Activated T-cell treated with anti-CD3 and anti-CD28 coated beads, Interleukin-2, amount 50 U/mL, for 1 hour (primary cell): ENCODE data around the gene ATP1A2.
"Not testable (repeated sequence)": the region's sequence is repeated elsewhere in the genome, so short reads cannot be mapped to it uniquely, and the experiment has no call there.

Source experiments
- DNase-seq: peaks from one replicate; pipeline ENCODE4 v3.0.0-alpha.2; 2020

ATP1A2 gene

GRCh38 chr1:160126342-160126741 lies 10.8 kb downstream of the ATP1A2 start:
- not testable (repeated sequence) for DNase-seq

DNA sequence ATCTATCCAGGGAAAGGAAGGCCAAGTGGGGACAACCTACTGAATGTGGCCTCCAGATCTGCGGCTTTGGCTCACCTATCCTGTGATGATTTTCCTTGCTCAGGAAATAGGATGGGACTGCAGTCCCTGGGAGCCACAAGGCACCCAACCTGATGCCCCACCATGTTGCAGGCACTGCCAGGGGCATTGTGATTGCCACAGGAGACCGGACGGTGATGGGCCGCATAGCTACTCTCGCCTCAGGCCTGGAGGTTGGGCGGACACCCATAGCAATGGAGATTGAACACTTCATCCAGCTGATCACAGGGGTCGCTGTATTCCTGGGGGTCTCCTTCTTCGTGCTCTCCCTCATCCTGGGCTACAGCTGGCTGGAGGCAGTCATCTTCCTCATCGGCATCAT lies 11.8 kb downstream of the ATP1A2 start:
- no peak for DNase-seq

DNA sequence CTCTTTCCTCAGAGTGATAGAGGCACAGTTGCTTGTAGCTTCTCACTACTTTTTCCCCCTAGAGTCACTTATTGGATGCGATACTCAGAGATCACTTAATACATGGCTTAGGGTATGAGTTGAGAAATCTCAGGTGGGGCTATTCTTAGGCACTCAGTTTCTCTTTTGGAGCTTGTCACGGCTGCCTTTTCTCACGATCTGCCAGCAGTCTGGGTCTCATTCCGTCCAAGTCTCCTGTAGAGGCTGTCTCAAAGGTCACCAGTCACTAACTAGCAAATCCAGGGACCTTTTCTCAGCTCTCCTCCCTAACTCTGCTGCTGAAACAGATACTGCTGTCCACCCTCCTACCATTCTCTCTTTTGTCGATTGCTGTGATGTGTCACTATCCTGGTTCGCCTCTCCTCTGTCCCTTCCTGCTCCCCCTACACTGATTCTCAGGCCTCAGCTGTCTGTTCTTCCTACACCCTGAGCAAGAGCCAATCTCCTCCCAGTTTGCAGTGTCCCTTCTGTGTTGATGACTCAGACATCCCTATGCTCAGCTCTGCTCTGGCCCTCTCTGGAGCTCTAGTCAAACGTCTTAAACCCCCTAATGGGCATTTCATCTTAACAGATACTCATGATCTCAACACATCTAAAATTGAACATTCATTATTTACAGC lies 12.4 kb downstream of the ATP1A2 start:
- no peak for DNase-seq

- no peak for DNase-seq
These were observed 13.1 kb downstream of the ATP1A2 start for GRCh38 chr1:160128636-160129035.

- no peak for DNase-seq
These were observed 13.5 kb downstream of the ATP1A2 start for GRCh38 chr1:160129046-160129445.

DNA sequence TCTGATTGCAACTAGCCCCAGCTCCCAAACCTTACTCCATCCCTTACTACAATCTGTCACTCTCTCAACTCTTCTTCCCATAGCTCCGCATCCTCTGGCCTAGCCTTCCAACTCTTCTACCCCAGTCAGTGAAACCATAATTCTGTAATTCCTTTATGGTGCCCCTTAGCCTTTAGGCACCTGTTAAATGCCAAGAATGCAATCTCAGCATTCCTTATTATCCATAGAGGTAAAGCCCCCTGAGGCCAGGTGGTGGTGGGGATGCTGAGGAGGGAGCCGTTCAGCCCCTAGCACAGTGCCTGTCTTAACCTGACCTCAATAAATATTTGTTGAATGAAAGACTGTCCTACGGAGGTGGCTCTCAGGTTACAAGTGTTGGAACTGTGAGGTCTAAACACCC lies 14.0 kb downstream of the ATP1A2 start:
- no peak for DNase-seq

- DNase-seq: no peak
These were observed 14.4 kb downstream of the ATP1A2 start for GRCh38 chr1:160129966-160130365.

GRCh38 chr1:160130486-160130885 lies 14.9 kb downstream of the ATP1A2 start:
- no peak for DNase-seq

GRCh38 chr1:160130939-160131338 lies 15.4 kb downstream of the ATP1A2 start:
- no peak for DNase-seq

GRCh38 chr1:160131803-160132565 lies 16.4 kb downstream of the ATP1A2 start:
- DNase-seq: no peak

- DNase-seq: no peak
These were observed 18.6 kb downstream of the ATP1A2 start for GRCh38 chr1:160133990-160134770.

DNA sequence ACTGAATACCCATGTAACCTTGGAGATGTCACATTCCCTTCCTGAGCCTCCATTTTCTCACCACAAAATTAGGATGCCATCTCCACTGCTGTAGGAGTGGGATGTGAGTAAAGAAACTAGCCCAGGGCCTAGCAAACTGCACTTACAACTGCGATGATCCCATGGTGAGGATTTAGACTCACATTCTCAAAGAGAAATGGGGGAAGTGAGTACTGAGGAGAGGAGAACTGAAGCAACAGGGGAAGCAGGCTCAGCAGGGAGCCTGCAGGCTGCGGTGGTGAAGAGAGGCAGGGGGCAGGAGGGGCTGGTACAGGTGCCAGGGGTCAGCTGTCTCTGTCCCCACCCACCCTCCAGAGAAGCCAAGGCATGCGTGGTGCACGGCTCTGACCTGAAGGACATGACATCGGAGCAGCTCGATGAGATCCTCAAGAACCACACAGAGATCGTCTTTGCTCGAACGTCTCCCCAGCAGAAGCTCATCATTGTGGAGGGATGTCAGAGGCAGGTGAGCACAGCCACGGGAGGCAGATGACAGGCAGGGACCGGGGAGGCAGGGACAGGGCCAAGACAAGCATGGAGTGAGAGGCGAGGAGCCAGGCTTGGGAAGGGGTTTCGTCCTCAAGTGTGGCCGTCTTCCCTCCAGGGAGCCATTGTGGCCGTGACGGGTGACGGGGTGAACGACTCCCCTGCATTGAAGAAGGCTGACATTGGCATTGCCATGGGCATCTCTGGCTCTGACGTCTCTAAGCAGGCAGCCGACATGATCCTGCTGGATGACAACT lies 19.4 kb downstream of the ATP1A2 start:
- DNase-seq: no peak

DNA sequence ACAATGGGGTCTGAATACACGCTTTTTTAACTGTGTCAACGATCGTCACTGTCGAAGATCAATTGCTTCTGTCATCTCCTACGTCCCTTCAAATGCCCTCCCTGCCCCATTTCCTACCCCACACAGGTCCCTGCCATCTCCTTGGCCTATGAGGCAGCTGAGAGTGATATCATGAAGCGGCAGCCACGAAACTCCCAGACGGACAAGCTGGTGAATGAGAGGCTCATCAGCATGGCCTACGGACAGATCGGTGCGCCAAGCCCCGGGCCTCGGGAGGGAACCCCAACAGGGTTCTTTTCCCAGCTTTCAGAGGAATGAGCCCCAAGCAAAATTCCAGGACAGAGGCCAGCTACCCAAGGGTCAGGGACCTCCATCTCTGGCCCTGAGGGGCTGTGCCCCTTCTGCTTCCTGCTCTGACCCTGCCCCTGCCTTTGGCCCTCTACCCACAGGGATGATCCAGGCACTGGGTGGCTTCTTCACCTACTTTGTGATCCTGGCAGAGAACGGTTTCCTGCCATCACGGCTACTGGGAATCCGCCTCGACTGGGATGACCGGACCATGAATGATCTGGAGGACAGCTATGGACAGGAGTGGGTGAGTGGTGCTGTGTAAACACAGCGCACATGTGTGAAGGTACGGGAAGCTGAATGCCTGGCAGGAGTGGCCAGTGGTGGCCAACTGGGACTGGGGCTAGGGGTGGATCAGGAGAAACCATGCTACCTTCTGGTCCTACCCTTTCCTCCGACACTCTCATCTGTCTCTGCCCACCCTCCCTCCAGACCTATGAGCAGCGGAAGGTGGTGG lies 20.8 kb downstream of the ATP1A2 start:
- DNase-seq: no peak

DNA sequence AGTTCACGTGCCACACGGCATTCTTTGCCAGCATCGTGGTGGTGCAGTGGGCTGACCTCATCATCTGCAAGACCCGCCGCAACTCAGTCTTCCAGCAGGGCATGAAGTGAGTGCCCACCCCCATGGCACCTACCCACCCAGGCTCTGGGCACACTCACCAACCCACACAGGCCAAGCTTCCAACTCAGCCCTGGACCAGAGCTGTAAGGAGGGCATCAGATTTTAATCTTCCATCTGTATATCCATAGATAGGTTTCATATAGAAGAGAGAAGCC lies 21.3 kb downstream of the ATP1A2 start:
- DNase-seq: no peak

GRCh38 chr1:160137216-160137862 lies 21.8 kb downstream of the ATP1A2 start:
- no peak for DNase-seq

- DNase-seq: no peak
These were observed 24.3 kb downstream of the ATP1A2 start for GRCh38 chr1:160139840-160140239.

DNA sequence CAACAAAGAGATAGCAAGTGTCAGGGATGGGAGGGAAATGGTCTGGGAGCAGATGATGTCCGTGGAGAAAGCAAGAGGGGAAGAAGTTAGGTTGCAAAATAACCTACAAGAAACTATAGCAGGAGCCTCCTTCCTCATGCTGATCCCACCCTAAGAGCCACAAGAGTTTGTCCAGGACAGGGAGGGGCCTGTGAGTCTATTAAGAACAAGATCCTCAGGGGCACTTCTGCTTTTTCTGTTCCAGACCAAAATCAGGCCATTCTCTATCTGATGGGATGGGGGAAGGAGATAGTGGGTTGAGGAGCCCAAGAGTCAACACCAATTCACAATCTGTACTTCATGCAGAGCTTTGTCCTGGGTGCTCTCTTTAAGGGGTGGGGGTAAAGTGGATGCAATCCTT lies 28.1 kb downstream of the ATP1A2 start:
- no peak for DNase-seq

GRCh38 chr1:160144921-160145320 lies 29.4 kb downstream of the ATP1A2 start:
- no peak for DNase-seq

- no peak for DNase-seq
These were observed 30.5 kb downstream of the ATP1A2 start for GRCh38 chr1:160146107-160146506.

DNA sequence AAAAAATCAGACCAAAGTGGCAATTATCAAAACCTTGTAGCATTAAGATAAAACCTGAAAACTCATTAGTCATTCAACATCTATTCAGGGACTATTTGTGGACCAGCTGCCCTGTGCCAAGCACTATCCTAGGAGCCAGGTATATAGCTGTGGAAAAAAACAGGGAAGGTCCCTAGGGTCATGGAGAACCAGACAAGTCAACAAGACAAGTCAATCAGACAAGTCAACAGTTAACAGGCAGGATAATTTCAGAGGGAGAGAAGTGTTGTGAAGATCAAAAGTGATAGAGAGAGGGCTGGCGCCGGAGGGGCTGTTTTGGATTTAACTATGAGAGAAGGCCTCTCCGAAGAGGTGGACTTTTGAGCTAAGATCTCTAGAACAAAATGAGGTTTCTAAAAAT lies 32.6 kb downstream of the ATP1A2 start:
- DNase-seq: no peak

GRCh38 chr1:160149233-160149632 lies 33.7 kb downstream of the ATP1A2 start:
- DNase-seq: no peak

- DNase-seq: no peak
These were observed 34.2 kb downstream of the ATP1A2 start for GRCh38 chr1:160149716-160150115.
